Measurements from ENCODE around the gene KCNQ5.
"Not testable (repeated sequence)": the region's sequence is repeated elsewhere in the genome, so short reads cannot be mapped to it uniquely, and the experiment has no call there.

KCNQ5 gene

GRCh38 chr6:72850469-72850868 is 228.6 kb downstream of the KCNQ5 start:
- DNase-seq, result no peak

- DNase-seq, result no peak
Observed at GRCh38 chr6:72855471-72855870, 233.6 kb downstream of the KCNQ5 start.

GRCh38 chr6:72856801-72857200 is 234.9 kb downstream of the KCNQ5 start:
- DNase-seq, result no peak

- DNase-seq, result peak; percentile 39
Observed at GRCh38 chr6:72857791-72858585, 236.1 kb downstream of the KCNQ5 start.

- DNase-seq, result peak; percentile 37
Observed at GRCh38 chr6:72861059-72861458, 239.2 kb downstream of the KCNQ5 start.

- DNase-seq, result peak; percentile 65
Observed at GRCh38 chr6:72861935-72862432, 240.1 kb downstream of the KCNQ5 start.

GRCh38 chr6:72863131-72863530 is 241.3 kb downstream of the KCNQ5 start:
- DNase-seq, result no peak

GRCh38 chr6:72864236-72864635 is 242.4 kb downstream of the KCNQ5 start:
- no peak for DNase-seq

GRCh38 chr6:72864799-72865198 is 242.9 kb downstream of the KCNQ5 start:
- no peak for DNase-seq

- DNase-seq, result peak; percentile 34
Observed at GRCh38 chr6:72865467-72865866, 243.6 kb downstream of the KCNQ5 start.

- DNase-seq, result no peak
Observed at GRCh38 chr6:72869621-72870020, 247.8 kb downstream of the KCNQ5 start.

GRCh38 chr6:72873433-72873832 is 251.6 kb downstream of the KCNQ5 start:
- no peak for DNase-seq

- DNase-seq, result no peak
Observed at GRCh38 chr6:72876256-72876655, 254.4 kb downstream of the KCNQ5 start.

GRCh38 chr6:72886170-72886569 is 264.3 kb downstream of the KCNQ5 start:
- no peak for DNase-seq

- DNase-seq, result no peak
Observed at GRCh38 chr6:72890233-72890632, 268.4 kb downstream of the KCNQ5 start.

GRCh38 chr6:72890671-72891070 is 268.8 kb downstream of the KCNQ5 start:
- peak; percentile 53 for DNase-seq

- no peak for DNase-seq
Observed at GRCh38 chr6:72892901-72893300, 271.0 kb downstream of the KCNQ5 start.

GRCh38 chr6:72894091-72894490 is 272.2 kb downstream of the KCNQ5 start:
- DNase-seq, result no peak

- not testable (repeated sequence) for DNase-seq
Observed at GRCh38 chr6:72898313-72898712, 276.4 kb downstream of the KCNQ5 start.

- DNase-seq, result no peak
Observed at GRCh38 chr6:72905705-72906478, 284.0 kb downstream of the KCNQ5 start.

- peak; percentile 19 for DNase-seq
Observed at GRCh38 chr6:72911463-72912155, 289.7 kb downstream of the KCNQ5 start.

GRCh38 chr6:72913797-72914196 is 291.9 kb downstream of the KCNQ5 start:
- DNase-seq, result no peak

GRCh38 chr6:72916298-72916697 is 294.4 kb downstream of the KCNQ5 start:
- no peak for DNase-seq

Data from fibroblast of skin of right quadriceps (primary cell).